PC-3 (cell line): ENCODE results near the gene LSM11. TPM values are rescaled to one million over a fixed set of nuclear protein-coding genes. Genes with fewer than 3 reads are reported as not detected.

Source experiments
- ATAC-seq: fragments of 200-7000 bp; cut with Tn5 transposase; 2 replicates; pipeline ENCODE4 v1.9.1; 2020; ENCODE audit warnings: mild to moderate bottlenecking, moderate library complexity
- BruUV-seq: library from RNA; stranded (reverse); fragments of 400-500 nt; replicated peaks from 2 replicates; lab custom pipeline; 2021; lab: Mats Ljungman, UMichigan
- CTCF ChIA-PET: fragments of 300-600 bp; sonication (Branson Sonifier 250); formaldehyde crosslinking; loops from one replicate; lab custom pipeline; 2022; ENCODE audit warnings: antibody characterized with exemption; lab: Charles Lee
- POLR2A ChIA-PET: fragments of 300-600 bp; sonication (Branson Sonifier 250); formaldehyde crosslinking; loops from one replicate; lab custom pipeline; 2022; ENCODE audit warnings: antibody characterized with exemption; ENCODE audit not compliant: unreplicated experiment; lab: Charles Lee
- DNase-seq: peaks from one replicate; pipeline ENCODE4 v3.0.0-alpha.2; 2015
- H2AFZ ChIP-seq: fragments of 300-600 bp; sonication (generic); 2 replicates; pipeline ENCODE4 v1.6.0; 2016; ENCODE audit warnings: antibody characterized with exemption, low read length
- H3F3A ChIP-seq: fragments of 300-600 bp; sonication (generic); one replicate; pipeline ENCODE4 v1.6.0; 2017; ENCODE audit warnings: antibody characterized with exemption, low read length, control low read depth, mild to moderate bottlenecking; ENCODE audit not compliant: unreplicated experiment
- H3K27ac ChIP-seq: fragments of 300-600 bp; sonication (generic); 2 replicates; pipeline ENCODE4 v1.5.1; 2016; ENCODE audit warnings: mild to moderate bottlenecking, low read length
- H3K27me3 ChIP-seq: fragments of 300-600 bp; sonication (generic); 2 replicates; pipeline ENCODE4 v1.6.1; 2016; ENCODE audit warnings: low read length, mixed read lengths
- H3K36me3 ChIP-seq: fragments of 300-600 bp; sonication (generic); 2 replicates; pipeline ENCODE4 v1.6.1; 2016; ENCODE audit warnings: low read depth, mixed run types, low read length, mixed read lengths
- H3K4me1 ChIP-seq: fragments of 300-600 bp; sonication (generic); 2 replicates; pipeline ENCODE4 v1.5.1; 2016; ENCODE audit warnings: low read length; ENCODE audit not compliant: insufficient read depth
- H3K4me2 ChIP-seq: fragments of 300-600 bp; sonication (generic); 2 replicates; pipeline ENCODE4 v1.6.0; 2016; ENCODE audit warnings: low read length
- H3K4me3 ChIP-seq: fragments of 300-600 bp; sonication (generic); 2 replicates; pipeline ENCODE4 v1.5.1; 2016; ENCODE audit warnings: mild to moderate bottlenecking, low read length, mixed read lengths
- H3K79me2 ChIP-seq: fragments of 300-600 bp; sonication (generic); 2 replicates; pipeline ENCODE4 v1.6.1; 2017; ENCODE audit warnings: low read length, mixed read lengths
- H3K9ac ChIP-seq: fragments of 300-600 bp; sonication (generic); 2 replicates; pipeline ENCODE4 v1.6.0; 2016; ENCODE audit warnings: mild to moderate bottlenecking, low read length
- H3K9me2 ChIP-seq: fragments of 300-600 bp; sonication (generic); replicated peaks from 2 replicates; pipeline ENCODE4 v1.6.1; 2016; ENCODE audit warnings: mixed run types, low read length, mixed read lengths
- H3K9me3 ChIP-seq: fragments of 300-600 bp; sonication (generic); 2 replicates; pipeline ENCODE4 v1.6.1; 2016; ENCODE audit warnings: low read length, mixed read lengths
- H4K20me1 ChIP-seq: fragments of 300-600 bp; sonication (generic); 2 replicates; pipeline ENCODE4 v1.6.1; 2016; ENCODE audit warnings: low read length, mixed read lengths
- EZH2 ChIP-seq: fragments of 300-600 bp; sonication (generic); IDR thresholded peaks from one replicate; pipeline ENCODE4 v1.6.1; 2017; ENCODE audit warnings: antibody characterized with exemption, mild to moderate bottlenecking, low read length; ENCODE audit not compliant: unreplicated experiment
- EZH2phosphoT487 ChIP-seq: fragments of 300-600 bp; sonication (generic); IDR thresholded peaks from 2 replicates; pipeline ENCODE4 v1.6.1; 2018; ENCODE audit warnings: mild to moderate bottlenecking, antibody characterized with exemption, low read length, borderline replicate concordance
- intact Hi-C: fragments of 100-400 bp; cut with micrococcal nuclease; formaldehyde crosslinking; loops from 2 replicates; pipeline ENCODE4 v1.9.0; 2023
- total RNA-seq: library from RNA; depleted of rRNA; stranded (reverse); fragments of >200 nt; gene quantifications from 2 replicates; pipeline ENCODE4 v1.2.3, GENCODE V29; 2014
- TF ChIP-seq, protein P1 (sequence below): fragments of 300-600 bp; sonication (generic); conservative IDR thresholded peaks from 2 replicates; pipeline ENCODE4 v1.5.1; 2017; ENCODE audit warnings: antibody characterized with exemption, low read depth, mild to moderate bottlenecking, low read length

The LSM11 gene
- total RNA-seq, 1 experiment from 2014 or later: 5.0 TPM

DNA sequence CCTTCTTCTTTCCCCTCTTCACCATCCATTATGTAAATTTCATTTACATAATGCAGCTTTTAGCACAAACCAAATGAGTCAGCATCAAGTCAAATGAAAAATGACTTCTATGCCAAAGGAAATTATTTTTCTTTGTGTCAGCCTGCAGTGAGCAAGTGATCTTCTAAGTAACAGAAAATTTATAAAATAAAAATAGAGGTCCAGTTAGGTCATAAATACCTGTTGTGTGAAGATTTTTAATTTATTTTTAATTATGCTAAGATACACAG is 29.0 kb upstream of the LSM11 start:
- ChIA-PET POLR2A (no interaction called here), CTCF (no interaction called here)
- Histone ChIP-seq H3K9me2 (no peaks in the 10 kb centered on the region), H3K27me3 (no peaks in the 10 kb centered on the region), H3K27ac (peak overlapping the region; percentile 2; the same call in 1 of the 2 replicates), H4K20me1 (no peaks in the 10 kb centered on the region), H3F3A (no peaks in the 10 kb centered on the region), H3K4me2 (no peak overlapping the region), H3K4me1 (peaks cover 40% of the 10 kb centered on the region), H3K36me3 (no peaks in the 10 kb centered on the region), H3K79me2 (no peaks in the 10 kb centered on the region), H3K9ac (no peak overlapping the region), H3K4me3 (no peak overlapping the region), H3K9me3 (no peaks in the 10 kb centered on the region), H2AFZ (no peak overlapping the region)
- no peak for ATAC-seq
- no peak for TF ChIP-seq EZH2phosphoT487
- TF ChIP-seq EZH2: no peak
- TF ChIP-seq, protein P1, sequence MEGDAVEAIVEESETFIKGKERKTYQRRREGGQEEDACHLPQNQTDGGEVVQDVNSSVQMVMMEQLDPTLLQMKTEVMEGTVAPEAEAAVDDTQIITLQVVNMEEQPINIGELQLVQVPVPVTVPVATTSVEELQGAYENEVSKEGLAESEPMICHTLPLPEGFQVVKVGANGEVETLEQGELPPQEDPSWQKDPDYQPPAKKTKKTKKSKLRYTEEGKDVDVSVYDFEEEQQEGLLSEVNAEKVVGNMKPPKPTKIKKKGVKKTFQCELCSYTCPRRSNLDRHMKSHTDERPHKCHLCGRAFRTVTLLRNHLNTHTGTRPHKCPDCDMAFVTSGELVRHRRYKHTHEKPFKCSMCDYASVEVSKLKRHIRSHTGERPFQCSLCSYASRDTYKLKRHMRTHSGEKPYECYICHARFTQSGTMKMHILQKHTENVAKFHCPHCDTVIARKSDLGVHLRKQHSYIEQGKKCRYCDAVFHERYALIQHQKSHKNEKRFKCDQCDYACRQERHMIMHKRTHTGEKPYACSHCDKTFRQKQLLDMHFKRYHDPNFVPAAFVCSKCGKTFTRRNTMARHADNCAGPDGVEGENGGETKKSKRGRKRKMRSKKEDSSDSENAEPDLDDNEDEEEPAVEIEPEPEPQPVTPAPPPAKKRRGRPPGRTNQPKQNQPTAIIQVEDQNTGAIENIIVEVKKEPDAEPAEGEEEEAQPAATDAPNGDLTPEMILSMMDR: no peak
- no TSS peak for BruUV-seq
- DNase-seq: peak; percentile 21
- intact Hi-C loops: no loop called here

DNA sequence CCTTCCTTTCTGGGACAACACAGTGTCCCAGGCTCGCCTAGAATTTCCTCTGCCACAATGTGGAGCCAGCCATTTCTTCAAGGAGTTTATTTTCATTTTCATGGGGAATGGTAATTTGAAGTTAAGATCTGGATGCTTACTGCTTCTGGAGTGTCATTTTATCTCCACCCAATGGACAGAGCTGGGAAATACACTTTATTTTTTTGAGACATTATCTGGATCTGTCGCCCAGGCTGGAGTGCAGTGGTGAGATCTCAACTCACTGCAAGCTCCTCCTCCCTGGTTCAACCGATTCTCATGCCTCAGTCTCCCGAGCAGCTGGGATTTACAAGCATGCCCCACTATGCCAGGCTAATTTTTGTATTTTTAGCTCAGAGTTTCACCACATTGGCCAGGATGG is 25.0 kb upstream of the LSM11 start:
- peak; percentile 92 for DNase-seq
- TF ChIP-seq, protein P1: peak; percentile 90
- TF ChIP-seq EZH2: no peak
- no peak for TF ChIP-seq EZH2phosphoT487
- H3K9me3 ChIP-seq: no peaks in the 10 kb centered on the region
- peak overlapping the region; percentile 63 for H3K9ac ChIP-seq
- ChIA-PET CTCF (interaction anchor here (0.5 to 1.2 kb wide), 12 partner anchors 25 to 458 kb away, joined by 3 to 9 read pairs (median 3); partner anchors contain the start of gene LSM11), POLR2A (interaction anchor here (0.6 to 0.7 kb wide), 2 partner anchors 106 to 207 kb away, joined by 3 to 6 read pairs; no protein-coding TSS in a partner anchor)
- intact Hi-C loops: loop anchor here (1.0 to 2.0 kb wide), 8 partner anchors 49 to 390 kb away; partner anchors contain the start of gene ADAM19
- peak overlapping the region; percentile 58 for H3K27ac ChIP-seq
- no peaks in the 10 kb centered on the region for H3K36me3 ChIP-seq
- H3F3A ChIP-seq: no peaks in the 10 kb centered on the region
- no TSS peak for BruUV-seq
- no peaks in the 10 kb centered on the region for H4K20me1 ChIP-seq
- peak; percentile 97 for ATAC-seq
- no peak overlapping the region for H3K4me3 ChIP-seq
- peaks cover 20% of the 10 kb centered on the region for H3K4me1 ChIP-seq
- no peaks in the 10 kb centered on the region for H3K27me3 ChIP-seq
- peak overlapping the region; percentile 28 for H3K4me2 ChIP-seq
- peak overlapping the region; percentile 8 for H2AFZ ChIP-seq
- no peaks in the 10 kb centered on the region for H3K9me2 ChIP-seq
- H3K79me2 ChIP-seq: no peaks in the 10 kb centered on the region

DNA sequence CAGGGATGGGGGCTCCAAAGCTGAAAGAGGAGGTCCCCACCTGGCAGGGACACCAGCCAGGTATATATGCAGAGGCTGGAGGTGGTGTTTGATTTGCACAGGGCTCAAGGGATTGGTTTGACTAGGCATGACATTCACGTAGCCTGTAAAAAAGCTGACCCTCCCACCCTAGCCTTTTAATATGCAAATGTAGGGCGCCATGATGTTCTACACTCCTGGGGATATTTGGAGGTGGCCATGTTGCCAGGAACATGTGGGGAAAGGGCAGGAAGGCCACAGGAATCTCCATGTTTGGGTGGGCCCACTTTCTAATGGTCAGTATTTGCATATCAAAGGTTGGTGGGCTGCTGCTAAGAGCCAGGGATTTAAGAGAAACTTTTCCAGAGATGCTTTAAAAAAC is 24.3 kb upstream of the LSM11 start:
- BruUV-seq: no TSS peak
- H3K4me1 ChIP-seq: peaks cover 20% of the 10 kb centered on the region
- no peaks in the 10 kb centered on the region for H3K27me3 ChIP-seq
- H3F3A ChIP-seq: no peaks in the 10 kb centered on the region
- POLR2A ChIA-PET: interaction anchor here (0.6 kb wide), 1 partner anchor 107 kb away, joined by 3 read pairs; no protein-coding TSS in a partner anchor
- peak overlapping the region; percentile 58; the same call in 1 of the 2 replicates for H3K27ac ChIP-seq
- no peak overlapping the region for H3K4me2 ChIP-seq
- no peak for DNase-seq
- ATAC-seq: no peak
- no peaks in the 10 kb centered on the region for H3K9me3 ChIP-seq
- H3K79me2 ChIP-seq: no peaks in the 10 kb centered on the region
- peak overlapping the region; percentile 8; the same call in 1 of the 2 replicates for H2AFZ ChIP-seq
- no peaks in the 10 kb centered on the region for H3K9me2 ChIP-seq
- CTCF ChIA-PET: interaction anchor here (0.6 to 1.2 kb wide), 4 partner anchors 24 to 391 kb away, joined by 3 to 9 read pairs (median 6); partner anchors contain the start of gene LSM11
- intact Hi-C loops: loop anchor here (2.0 kb wide), 2 partner anchors 112 to 144 kb away; partner anchors contain the start of gene ADAM19
- TF ChIP-seq, protein P1: no peak
- TF ChIP-seq EZH2 (no peak), EZH2phosphoT487 (no peak)
- H3K36me3 ChIP-seq: no peaks in the 10 kb centered on the region
- H3K9ac ChIP-seq: no peak overlapping the region
- H4K20me1 ChIP-seq: no peaks in the 10 kb centered on the region
- no peak overlapping the region for H3K4me3 ChIP-seq
